Measurements from ENCODE around the gene LCE1C.

Gene LCE1C, protein sequence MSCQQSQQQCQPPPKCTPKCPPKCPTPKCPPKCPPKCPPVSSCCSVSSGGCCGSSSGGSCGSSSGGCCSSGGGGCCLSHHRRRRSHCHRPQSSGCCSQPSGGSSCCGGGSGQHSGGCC

DNA sequence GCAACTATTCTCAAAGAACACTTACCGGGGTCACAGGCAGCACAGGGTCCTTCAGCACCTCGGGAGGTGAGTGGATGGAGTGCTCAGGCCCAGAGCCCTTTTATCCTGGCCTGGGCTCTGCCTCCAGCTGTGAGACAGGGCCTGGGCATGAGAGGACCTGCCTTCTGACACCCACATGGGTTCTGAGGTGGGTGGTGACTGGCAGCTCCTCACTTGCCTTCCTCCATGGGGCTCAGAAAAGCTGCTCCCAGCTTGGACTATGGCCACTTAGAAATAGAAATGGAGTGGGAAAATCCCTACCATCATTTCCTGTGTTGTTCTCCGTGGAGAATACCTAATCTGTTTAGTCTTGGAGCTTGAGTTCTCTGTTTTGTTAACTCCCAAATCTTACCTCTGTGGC lies at the start of gene LCE1C:
Gene LCE1C, minus strand, starts transcription at position 76 of the 400 bp plus-strand sequence. CDS start 1,173 bp downstream, outside the sequence.
- no peak for DNase-seq (ENCODE audit: low read depth in 2 of 2)

DNA sequence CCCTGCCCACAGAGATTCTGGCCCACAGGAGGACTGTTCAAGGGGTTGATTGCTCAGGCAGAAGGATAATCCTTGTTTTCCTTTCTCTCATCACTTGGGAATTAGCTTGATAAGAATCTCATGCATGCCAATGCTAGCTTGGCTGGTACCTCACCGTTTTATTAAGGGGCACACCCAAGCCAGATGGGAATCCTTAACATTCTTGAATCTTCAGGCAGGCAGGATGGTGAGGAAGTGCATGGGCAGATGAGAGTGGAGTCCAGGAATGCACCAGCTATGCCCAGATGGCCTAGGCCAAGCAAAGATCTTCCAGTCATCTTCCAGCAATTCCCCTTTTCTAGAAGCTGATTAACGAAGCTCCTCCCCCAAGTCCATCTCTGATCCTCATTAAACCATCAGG lies 49.2 kb upstream of the LCE1C start:
- DNase-seq (ENCODE audit: low read depth in 2 of 2), result no peak

DNA sequence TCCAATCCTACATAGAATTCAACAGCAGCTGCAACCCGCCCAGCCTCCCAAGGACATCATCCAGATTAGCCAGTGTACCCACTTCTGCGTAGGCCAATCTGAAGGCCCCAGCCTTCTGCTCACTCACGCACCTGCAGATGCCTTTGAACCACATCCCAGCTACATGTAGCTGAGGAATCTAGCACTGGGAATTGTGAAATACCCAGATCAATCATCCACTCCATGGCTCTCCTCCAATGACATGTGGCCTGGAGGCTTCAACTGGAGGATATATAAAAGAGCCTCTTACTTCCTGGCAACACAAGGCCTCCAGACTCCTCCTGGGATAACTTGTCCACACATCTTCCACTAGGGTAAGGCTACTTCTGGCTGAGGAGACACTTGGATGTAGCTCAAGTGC lies 36.1 kb upstream of the LCE1C start, which contains the start of gene LCE6A:
Gene LCE6A, plus strand, starts transcription at position 301 of the 400 bp plus-strand sequence. CDS start 665 bp downstream, outside the sequence.
- no peak for DNase-seq (ENCODE audit: low read depth in 2 of 2)

DNA sequence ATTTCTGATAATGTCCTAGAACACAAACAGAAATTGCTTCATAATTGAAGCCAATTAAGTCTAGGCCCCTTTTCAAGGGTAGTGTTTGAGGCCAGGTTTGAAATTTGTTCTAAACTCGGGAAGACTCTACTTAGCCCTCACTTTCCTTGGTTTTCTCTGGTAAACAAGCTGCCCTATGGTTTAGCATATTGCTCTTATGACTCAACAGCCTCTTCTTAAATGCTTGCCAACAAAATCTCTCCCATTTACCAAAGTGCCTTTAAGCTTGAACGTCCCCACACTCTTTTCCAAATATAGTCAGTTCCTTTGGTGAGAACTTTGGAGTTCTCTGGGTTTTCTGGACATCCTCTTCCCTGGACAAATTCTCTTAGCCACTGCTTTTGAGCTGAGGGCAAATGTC lies 30.4 kb upstream of the LCE1C start:
- DNase-seq (ENCODE audit: low read depth in 2 of 2), result no peak

DNA sequence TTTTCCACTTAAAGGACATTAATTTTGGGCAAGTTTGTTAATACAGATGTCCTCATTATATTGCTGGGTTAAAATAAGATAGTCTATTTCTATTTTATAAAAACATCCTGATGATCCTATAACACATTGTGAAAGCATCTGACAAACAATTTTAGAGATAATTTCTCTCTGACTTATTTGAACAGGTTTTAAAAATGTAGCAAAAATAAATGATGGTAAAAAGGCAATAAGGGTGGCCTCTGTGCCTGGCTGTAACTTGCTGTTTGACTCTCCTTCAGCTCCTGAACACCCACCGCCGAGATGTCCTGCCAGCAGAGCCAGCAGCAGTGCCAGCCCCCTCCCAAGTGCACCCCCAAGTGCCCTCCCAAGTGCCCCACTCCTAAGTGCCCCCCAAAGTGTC lies 20.7 kb upstream of the LCE1C start, which contains the start of gene LCE1A:
Gene LCE1A, plus strand, starts transcription at position 301 of the 400 bp plus-strand sequence. Its CDS starts 0 bp downstream, at position 301.
- no peak for DNase-seq (ENCODE audit: low read depth in 2 of 2)

DNA sequence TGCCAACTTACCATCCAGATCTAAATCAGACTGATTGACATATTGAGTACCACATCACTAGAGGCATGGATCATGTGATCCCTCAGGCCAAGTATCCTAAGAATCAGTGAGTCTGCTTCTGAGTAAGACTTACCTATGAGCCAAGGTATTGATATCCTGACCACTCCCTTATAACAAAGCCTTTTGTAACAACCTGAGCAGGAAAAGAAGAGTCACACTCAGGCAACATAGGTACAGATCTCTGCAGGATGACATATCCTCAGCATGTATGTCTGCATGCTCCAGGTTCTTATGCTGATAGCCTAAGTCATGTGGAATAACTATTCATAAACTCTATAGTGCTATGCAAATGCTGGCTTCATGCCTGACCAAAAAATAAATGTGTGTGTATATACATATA lies 18.5 kb upstream of the LCE1C start:
- DNase-seq (ENCODE audit: low read depth in 2 of 2), result no peak

DNA sequence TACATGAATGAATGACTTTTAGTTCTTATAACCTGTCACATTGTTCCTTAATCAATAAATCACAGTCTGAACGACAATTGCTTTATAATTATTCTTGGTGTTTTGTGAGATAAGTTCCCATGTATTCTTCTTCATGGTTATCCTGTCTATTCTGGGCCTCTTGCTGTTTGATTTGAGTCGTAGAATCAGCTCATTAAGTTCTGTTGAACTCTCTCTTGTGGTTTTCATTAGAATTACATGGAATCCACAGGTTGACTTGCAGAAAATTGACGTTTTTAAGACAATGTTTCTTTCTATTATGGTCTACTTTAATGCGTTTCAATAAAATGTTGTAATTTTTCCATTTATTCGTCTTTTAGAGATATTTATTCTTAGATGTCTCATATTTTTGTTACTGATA lies 16.8 kb upstream of the LCE1C start:
- DNase-seq (ENCODE audit: low read depth in 2 of 2), result no peak

DNA sequence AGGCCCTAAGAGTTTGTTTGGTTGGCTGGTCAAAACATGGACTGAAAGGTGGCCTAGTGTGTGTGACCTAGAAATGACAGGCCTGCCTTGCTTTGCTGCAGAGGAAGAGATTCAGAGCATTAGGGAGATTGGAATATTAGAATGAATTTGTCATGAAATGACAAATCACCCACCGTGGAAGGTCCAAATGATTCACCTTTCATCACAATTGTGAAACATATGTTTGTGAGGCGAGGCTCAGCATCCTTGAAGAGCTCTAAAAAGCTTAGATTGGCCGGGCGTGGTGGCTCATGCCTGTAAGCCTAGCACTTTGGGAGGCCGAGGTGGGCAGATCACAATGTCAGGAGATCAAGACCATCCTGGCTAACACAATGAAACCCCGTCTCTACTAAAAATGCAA lies 10.9 kb upstream of the LCE1C start:
- DNase-seq (ENCODE audit: low read depth in 2 of 2), result no peak

DNA sequence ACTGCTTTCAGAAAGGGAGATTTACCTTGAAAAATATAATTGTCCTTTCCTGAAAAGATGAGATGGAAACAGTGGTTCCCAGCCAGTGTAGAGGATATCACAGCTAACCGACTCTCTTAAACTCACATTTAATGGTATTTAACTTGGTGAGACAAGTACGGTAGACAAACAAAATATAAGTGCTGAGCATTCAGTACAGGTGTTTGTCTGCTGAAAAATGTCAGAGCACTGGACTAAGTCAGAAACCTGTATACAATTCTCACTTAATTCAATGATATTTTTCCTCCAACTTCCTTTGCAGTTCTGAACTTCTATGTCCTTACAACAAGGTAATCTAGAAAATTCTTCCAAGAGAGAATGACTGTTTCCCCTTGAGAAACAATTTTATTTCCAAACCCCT lies 5.2 kb upstream of the LCE1C start, which contains the start of gene LCE1B:
Gene LCE1B, plus strand, starts transcription at position 301 of the 400 bp plus-strand sequence. CDS start 476 bp downstream, outside the sequence.
- DNase-seq (ENCODE audit: low read depth in 2 of 2), result no peak

DNA sequence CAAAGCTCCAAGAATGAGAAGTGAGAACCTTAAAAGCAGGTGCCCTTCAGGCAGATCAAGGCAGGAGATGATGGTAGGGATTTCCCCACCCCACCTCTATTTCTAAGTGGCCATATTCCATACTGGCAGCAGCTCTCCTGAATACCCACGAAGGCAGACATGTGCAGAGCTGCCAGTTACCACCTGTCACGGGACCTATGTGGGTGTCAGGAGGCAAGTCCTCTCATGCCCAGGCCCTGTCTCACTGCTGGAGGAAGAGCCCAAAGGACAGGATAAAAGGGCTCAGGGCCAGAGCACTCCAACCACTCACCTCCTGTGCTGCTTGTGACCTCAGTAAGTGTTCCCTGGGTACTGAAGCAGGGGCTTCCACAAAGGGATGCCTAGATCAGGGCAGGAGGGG lies 4.6 kb upstream of the LCE1C start:
- DNase-seq (ENCODE audit: low read depth in 2 of 2), result no peak

DNA sequence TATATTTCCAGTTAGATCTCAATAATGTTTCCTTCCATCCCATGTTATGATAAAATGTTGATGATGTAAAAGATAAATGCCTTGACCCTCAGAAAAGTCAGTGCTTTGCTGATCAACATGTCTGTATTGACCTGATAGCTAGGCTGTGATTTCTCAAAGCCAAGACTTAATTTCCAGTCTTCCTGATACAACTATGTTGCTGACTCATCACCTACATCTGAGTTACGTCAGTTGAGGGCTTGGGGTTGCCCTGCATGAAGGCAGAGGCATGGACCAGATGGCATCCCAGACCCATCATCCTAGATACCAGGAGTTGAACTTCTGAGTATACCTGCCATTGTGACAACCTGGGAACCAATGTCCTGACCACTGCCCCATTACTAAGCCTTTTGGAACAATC lies 5.1 kb downstream of the LCE1C start:
- no peak for DNase-seq (ENCODE audit: low read depth in 2 of 2)

DNA sequence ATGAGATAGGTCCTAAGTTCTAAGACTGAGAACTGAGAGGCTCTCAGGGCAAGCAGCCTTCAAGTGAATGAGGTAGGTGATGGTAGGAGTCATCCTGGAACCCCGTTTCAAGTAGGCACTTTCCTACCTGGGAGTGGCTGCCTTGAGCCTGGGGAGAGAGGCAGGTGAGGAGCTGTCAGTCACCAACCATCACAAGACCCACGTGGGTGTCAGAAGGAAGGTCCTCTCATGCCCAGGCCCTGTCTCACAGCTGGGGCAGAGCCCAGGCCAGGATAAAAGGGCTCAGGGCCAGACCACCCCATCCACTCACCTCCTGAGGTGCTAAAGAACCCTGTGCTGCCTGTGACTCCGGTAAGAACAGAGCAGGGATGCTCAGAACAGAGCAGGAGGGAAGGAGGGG lies 10.0 kb downstream of the LCE1C start, which contains the start of gene LCE1D:
Gene LCE1D, plus strand, starts transcription at position 301 of the 400 bp plus-strand sequence. CDS start 1,074 bp downstream, outside the sequence.
- no peak for DNase-seq (ENCODE audit: low read depth in 2 of 2)

DNA sequence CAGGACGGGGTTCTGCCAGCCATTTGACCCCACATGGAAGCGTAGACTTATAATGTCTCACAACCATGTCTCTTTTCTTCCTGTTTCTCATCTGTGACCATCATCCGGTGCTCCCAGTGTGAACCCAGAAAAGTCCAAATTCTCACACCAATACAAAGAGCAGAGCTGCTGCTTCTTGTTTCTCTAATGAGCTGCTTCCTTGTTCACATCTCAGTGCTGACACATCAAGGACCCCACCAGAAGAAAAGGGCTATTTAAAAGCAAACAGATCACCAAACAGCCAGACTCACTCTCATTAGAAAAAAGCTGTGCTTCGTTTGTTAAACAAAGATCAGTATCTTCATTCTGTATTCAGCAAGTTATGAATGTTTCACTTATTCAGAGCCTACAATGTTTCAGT lies 10.8 kb downstream of the LCE1C start:
- no peak for DNase-seq (ENCODE audit: low read depth in 2 of 2)

DNA sequence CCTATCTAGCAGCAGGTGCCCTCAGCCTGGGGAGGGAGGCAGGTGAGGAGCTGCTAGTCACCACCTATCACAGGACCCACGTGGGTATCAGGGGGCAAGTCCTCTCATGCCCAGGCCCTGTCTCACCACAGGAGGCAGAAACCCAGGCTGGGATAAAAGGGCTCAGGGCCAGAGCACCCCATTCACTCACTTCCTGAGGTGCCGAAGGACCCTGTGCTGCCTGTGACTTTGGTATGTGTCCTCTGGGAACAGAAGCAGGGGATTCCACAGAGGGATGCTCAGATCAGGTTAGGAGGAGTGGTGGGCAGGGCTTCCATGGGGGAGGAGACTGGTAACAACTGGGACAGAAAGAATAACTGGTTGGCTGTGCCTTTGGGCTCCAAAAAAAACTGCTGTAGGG lies 20.4 kb downstream of the LCE1C start, which contains the start of gene LCE1E:
Gene LCE1E, plus strand, starts transcription at position 181 of the 400 bp plus-strand sequence. CDS start 1,043 bp downstream, outside the sequence.
- no peak for DNase-seq (ENCODE audit: low read depth in 2 of 2)

DNA sequence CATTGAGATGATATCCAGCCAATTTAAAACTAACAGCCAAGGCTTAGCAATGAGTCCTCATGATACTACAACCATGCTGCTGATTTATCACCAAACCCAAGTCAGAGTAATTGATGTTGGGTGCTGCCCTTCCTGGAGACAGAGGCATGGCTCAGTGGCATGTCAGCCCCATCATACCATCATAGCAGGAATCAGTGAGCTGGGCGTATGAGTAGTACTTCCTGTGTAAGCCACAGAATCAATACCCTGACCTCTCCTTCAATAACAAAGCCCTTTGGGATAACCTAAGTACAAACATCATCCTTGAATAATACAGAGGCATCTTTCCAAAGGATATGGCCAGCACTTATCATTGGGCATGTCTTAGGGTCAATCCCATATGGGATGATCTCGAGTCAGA lies 23.4 kb downstream of the LCE1C start:
- DNase-seq (ENCODE audit: low read depth in 2 of 2), result no peak

DNA sequence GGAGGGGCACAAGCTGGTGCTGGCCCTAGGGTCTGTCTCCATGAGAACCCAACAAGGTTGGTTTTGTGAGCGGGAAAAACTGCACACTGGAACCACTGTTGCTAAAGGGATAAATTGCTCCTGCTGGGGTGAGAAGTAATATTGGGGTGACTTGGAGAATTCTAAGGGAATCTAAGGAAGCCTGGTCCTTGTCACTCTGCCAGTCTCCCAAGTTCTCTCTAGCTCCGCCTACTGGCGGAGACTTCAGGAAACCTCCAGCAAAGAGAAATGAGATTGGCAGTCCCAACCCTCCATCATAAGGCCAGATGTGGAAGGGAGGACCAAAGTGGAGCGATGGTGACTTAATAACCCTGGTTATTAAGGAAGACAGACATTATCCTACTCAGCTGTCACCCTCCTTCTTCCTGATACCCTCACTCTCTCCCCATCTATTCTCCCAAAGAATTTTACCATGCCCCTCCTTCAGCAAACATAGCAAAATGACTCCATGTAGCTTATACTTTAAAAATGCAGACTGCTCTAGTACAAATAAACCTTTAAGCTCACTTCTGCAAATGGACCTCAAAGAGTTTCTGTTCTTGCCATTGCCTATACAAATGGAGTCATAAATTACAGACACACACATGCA lies 28.8 kb downstream of the LCE1C start:
- DNase-seq (ENCODE audit: low read depth in 2 of 2), result no peak

DNA sequence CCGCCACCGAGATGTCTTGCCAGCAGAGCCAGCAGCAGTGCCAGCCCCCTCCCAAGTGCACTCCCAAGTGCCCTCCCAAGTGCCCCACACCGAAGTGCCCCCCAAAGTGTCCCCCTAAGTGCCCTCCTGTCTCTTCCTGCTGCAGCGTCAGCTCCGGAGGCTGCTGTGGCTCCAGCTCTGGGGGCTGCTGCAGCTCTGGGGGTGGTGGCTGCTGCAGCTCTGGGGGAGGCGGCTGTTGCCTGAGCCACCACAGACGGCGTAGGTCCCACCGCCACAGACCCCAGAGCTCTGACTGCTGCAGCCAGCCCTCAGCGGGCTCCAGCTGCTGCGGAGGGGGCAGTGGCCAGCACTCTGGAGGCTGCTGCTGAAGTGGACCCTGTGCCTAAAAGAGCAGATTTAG lies 30.1 kb downstream of the LCE1C start:
- DNase-seq (ENCODE audit: low read depth in 2 of 2), result no peak

DNA sequence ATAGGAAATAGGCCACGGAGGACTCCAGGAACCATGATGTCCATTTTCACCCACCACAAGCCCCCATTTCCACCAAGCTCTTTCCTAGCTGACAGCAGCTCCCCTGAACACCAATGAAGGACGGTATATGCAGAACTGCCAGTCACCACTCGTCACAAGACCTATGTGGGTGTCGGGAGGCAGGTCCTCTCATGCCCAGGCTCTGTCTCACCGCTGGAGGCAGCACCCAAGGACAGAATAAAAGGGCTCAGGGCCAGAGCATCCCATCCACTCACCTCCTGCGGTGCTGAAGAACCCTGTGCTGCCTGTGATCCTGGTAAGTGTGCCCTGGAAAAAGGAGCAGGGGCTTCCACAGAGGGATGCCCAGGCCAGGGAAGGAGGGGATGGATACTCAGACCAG lies 31.6 kb downstream of the LCE1C start, which contains the start of gene LCE1F:
Gene LCE1F, plus strand, starts transcription at position 266 of the 400 bp plus-strand sequence. CDS start 1,232 bp downstream, outside the sequence.
- no peak for DNase-seq (ENCODE audit: low read depth in 2 of 2)

DNA sequence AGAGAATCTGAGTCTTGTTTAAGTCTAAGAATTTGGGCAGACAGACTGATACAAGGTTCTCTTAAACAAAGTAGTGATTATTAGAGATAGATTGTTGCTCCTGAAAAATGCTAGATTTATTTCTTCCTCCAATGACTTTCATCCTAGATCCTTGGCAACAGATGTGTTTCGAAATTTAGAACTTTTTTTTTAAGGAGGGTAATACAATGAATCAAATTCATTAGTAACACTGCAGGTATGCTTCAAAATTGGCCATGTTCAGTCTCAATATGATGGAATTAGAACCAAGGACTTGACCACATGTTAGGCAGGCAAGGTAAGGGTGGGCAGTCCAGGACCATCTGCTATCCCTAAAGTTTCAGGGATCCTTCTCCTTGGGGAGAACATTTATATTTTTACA lies 36.0 kb downstream of the LCE1C start:
- DNase-seq (ENCODE audit: low read depth in 2 of 2), result no peak

DNA sequence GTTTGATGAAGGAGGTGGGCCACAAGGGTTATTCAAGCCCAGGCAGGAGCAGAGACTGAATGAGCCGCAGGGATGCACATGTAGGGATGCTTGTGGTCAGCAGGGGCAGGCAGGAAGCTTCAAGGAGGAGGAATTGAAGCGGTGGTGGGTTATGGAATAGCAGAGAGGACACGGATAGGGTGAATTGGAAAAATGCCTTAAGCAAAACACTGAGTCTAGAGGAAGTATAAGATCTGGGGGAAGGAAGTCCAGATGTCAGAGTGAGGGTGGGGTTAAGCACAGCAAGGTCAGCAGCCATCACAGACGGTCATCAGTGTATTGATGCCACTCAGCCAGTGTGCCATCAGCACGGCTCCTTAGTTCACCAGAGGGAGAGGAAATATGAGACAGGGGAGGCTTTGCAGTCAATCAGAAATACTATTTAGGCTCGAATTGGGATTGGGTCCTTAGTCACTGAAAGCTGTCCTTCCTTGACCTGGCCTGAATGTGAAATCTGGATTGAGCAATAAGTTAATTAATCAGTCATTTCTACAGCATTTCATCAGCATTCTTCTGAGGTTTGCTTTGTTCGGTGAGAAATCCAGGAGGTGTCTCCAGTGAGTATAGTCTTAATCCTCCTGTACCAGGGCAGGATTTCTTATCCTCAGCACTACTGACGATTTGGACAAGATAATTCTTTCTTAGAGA lies 37.5 kb downstream of the LCE1C start:
- DNase-seq (ENCODE audit: low read depth in 2 of 2), result no peak

DNA sequence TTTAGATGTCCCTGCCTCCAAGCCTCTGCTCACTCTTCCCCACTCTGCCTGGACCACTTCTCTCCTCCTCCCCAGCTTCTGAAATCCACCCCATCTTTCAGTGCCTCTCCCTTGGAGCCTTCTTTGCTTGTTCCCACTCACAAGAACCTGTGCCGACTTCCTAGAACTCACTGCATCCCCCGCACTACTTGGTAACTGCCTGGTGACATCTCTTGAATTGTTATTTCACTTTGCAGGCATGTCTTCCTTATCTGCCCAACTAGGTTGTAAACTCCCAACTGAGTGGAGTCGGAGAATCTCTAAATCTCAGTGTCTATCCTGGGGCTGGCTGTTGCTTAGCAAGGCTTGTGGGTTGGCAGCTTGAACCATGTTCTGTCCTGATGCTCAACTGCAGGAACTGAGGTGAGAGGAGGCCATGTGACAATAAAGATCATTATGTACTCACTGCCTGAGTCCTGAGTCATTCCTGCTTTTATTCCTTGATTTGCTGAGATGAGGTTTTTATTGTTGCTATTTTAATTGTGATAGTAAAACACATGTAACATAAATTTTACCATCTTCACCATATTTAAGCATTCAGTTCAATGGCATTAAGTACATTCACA lies 44.7 kb downstream of the LCE1C start:
- DNase-seq (ENCODE audit: low read depth in 2 of 2), result no peak

DNA sequence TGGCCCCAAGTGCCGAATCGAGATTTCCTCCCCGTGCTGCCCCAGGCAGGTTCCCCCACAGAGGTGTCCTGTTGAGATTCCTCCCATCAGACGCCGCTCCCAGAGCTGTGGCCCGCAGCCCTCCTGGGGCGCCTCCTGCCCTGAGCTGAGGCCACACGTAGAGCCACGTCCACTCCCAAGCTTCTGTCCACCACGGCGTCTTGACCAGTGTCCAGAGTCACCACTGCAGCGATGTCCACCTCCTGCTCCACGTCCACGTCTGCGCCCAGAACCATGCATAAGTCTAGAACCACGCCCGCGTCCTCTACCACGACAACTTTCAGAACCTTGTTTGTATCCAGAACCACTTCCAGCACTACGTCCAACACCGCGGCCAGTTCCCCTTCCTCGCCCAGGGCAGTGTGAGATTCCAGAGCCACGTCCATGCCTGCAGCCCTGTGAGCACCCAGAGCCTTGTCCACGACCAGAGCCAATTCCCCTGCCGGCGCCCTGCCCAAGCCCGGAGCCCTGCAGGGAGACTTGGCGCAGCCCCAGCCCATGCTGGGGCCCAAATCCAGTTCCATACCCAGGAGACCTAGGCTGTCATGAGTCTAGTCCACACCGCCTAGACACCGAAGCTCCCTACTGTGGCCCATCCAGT lies 45.8 kb downstream of the LCE1C start:
- DNase-seq (ENCODE audit: low read depth in 2 of 2), result no peak
